ENCODE results near the gene RAP1B.

Gene RAP1B

GRCh38 chr12:68612202-68612601 is 1.5 kb downstream of the RAP1B start:
- DNase-seq, result no peak

GRCh38 chr12:68612697-68613096 is 2.0 kb downstream of the RAP1B start:
- DNase-seq, result no peak

- peak; percentile 58 for DNase-seq
Observed at GRCh38 chr12:68613209-68613904, 2.7 kb downstream of the RAP1B start.

- no peak for DNase-seq
Observed at GRCh38 chr12:68614105-68614679, 3.5 kb downstream of the RAP1B start.

- DNase-seq, result no peak
Observed at GRCh38 chr12:68614769-68615168, 4.1 kb downstream of the RAP1B start.

- DNase-seq, result no peak
Observed at GRCh38 chr12:68617160-68617926, 6.6 kb downstream of the RAP1B start.

GRCh38 chr12:68619541-68619940 is 8.8 kb downstream of the RAP1B start:
- no peak for DNase-seq

- no peak for DNase-seq
Observed at GRCh38 chr12:68620519-68621471, 10.1 kb downstream of the RAP1B start.

- DNase-seq, result no peak
Observed at GRCh38 chr12:68621472-68622081, 10.9 kb downstream of the RAP1B start.

GRCh38 chr12:68622250-68622649 is 11.6 kb downstream of the RAP1B start:
- no peak for DNase-seq

GRCh38 chr12:68623059-68623458 is 12.4 kb downstream of the RAP1B start:
- DNase-seq, result no peak

- no peak for DNase-seq
Observed at GRCh38 chr12:68623984-68624383, 13.3 kb downstream of the RAP1B start.

- DNase-seq, result no peak
Observed at GRCh38 chr12:68624933-68625332, 14.2 kb downstream of the RAP1B start.

- no peak for DNase-seq
Observed at GRCh38 chr12:68627673-68628319, 17.1 kb downstream of the RAP1B start.

GRCh38 chr12:68628698-68629097 is 18.0 kb downstream of the RAP1B start:
- DNase-seq, result no peak

GRCh38 chr12:68630050-68630449 is 19.4 kb downstream of the RAP1B start:
- DNase-seq, result no peak

- no peak for DNase-seq
Observed at GRCh38 chr12:68630598-68630997, 19.9 kb downstream of the RAP1B start.

GRCh38 chr12:68631227-68631626 is 20.5 kb downstream of the RAP1B start:
- no peak for DNase-seq

GRCh38 chr12:68632486-68632885 is 21.8 kb downstream of the RAP1B start:
- DNase-seq, result no peak

GRCh38 chr12:68633614-68634558 is 23.2 kb downstream of the RAP1B start:
- DNase-seq, result no peak

GRCh38 chr12:68636268-68636667 is 25.6 kb downstream of the RAP1B start:
- no peak for DNase-seq

All from activated CD8-positive, alpha-beta memory T cell treated with anti-CD3 and anti-CD28 coated beads, Interleukin-2, amount 50 U/mL, for 4 hours (primary cell).